Neuronal stem cell (in vitro differentiated cells): Measurements from ENCODE around the gene VTI1A.

Experiments used
- DNase-seq: peaks from one replicate; pipeline ENCODE4 v3.0.0-alpha.2; 2013; ENCODE audit warnings: low spot score
- H2AFZ ChIP-seq: one replicate; pipeline ENCODE4 v1.6.1; 2013; ENCODE audit warnings: mild to moderate bottlenecking, low read length, inconsistent platforms
- H2AK5ac ChIP-seq: 2 replicates; pipeline ENCODE4 v1.6.1; 2013; ENCODE audit warnings: low read depth, mild to moderate bottlenecking, inconsistent platforms, low read length, moderate library complexity, mixed read lengths
- H2BK120ac ChIP-seq: 2 replicates; pipeline ENCODE4 v1.6.1; 2013; ENCODE audit warnings: low read depth, mild to moderate bottlenecking, inconsistent platforms, low read length, moderate library complexity, mixed read lengths
- H2BK12ac ChIP-seq: one replicate; pipeline ENCODE4 v1.6.1; 2013; ENCODE audit warnings: low read length, inconsistent platforms
- H2BK15ac ChIP-seq: 2 replicates; pipeline ENCODE4 v1.6.1; 2013; ENCODE audit warnings: mild to moderate bottlenecking, low read length, inconsistent platforms, mixed read lengths
- H2BK5ac ChIP-seq: one replicate; pipeline ENCODE4 v1.6.1; 2013; ENCODE audit warnings: inconsistent platforms, mild to moderate bottlenecking, low read length, moderate library complexity
- H3K14ac ChIP-seq: one replicate; pipeline ENCODE4 v1.6.1; 2013; ENCODE audit warnings: low read length, inconsistent platforms
- H3K18ac ChIP-seq: 2 replicates; pipeline ENCODE4 v1.6.1; 2013; ENCODE audit warnings: low read length, inconsistent platforms
- H3K23ac ChIP-seq: 2 replicates; pipeline ENCODE4 v1.6.1; 2013; ENCODE audit warnings: low read depth, mild to moderate bottlenecking, mixed read lengths, low read length, inconsistent platforms; ENCODE audit not compliant: poor library complexity
- H3K27ac ChIP-seq: replicated peaks from 3 replicates; pipeline ENCODE4 v1.5.1; 2013; ENCODE audit warnings: low read length, inconsistent platforms
- H3K27me3 ChIP-seq, 3 experiments: 2 replicates each; pipeline ENCODE4 v1.6.1; 2013; ENCODE audit warnings: low read length in 3 of 3, mild to moderate bottlenecking in 2 of 3, inconsistent platforms in 1 of 3, low read depth in 1 of 3, mixed read lengths in 1 of 3, moderate library complexity in 1 of 3; ENCODE audit not compliant: control insufficient read depth in 3 of 3, insufficient read depth in 3 of 3
- H3K36me3 ChIP-seq, 2 donors: replicated peaks in 1 of 2; 2 replicates each; pipeline ENCODE4 v1.6.1; 2013; ENCODE audit warnings: low read length in 2 of 2; ENCODE audit not compliant: control insufficient read depth in 2 of 2, insufficient read depth in 2 of 2
- H3K4ac ChIP-seq: 2 replicates; pipeline ENCODE4 v1.6.1; 2013; ENCODE audit warnings: inconsistent platforms, mild to moderate bottlenecking, low read length, moderate library complexity
- H3K4me1 ChIP-seq, 2 donors: 1 replicate in 1 of 2; 2 replicates in 1 of 2; pipeline ENCODE4 v1.6.1; 2013; ENCODE audit warnings: low read length in 2 of 2, low read depth in 1 of 2; ENCODE audit not compliant: control insufficient read depth in 2 of 2, insufficient read depth in 1 of 2
- H3K4me2 ChIP-seq: one replicate; pipeline ENCODE4 v1.6.1; 2013; ENCODE audit warnings: mild to moderate bottlenecking, low read length, inconsistent platforms; ENCODE audit not compliant: insufficient read depth, poor library complexity, severe bottlenecking
- H3K4me3 ChIP-seq, 2 donors: 2 replicates each; pipeline ENCODE4 v1.5.1; 2013; ENCODE audit warnings: low read length in 2 of 2, mild to moderate bottlenecking in 2 of 2, inconsistent platforms in 1 of 2, moderate library complexity in 1 of 2
- H3K79me1 ChIP-seq: one replicate; pipeline ENCODE4 v1.6.1; 2013; ENCODE audit warnings: low read depth, mild to moderate bottlenecking, inconsistent platforms, low read length, moderate library complexity
- H3K9ac ChIP-seq: one replicate; pipeline ENCODE4 v1.6.1; 2013; ENCODE audit warnings: mild to moderate bottlenecking, low read depth, low read length, inconsistent platforms; ENCODE audit not compliant: poor library complexity
- H3K9me3 ChIP-seq, 2 donors: replicated peaks in 1 of 2; 2 replicates each; pipeline versions ENCODE3 to v1.6.1; 2013; ENCODE audit warnings: low read length in 2 of 2, mild to moderate bottlenecking in 2 of 2, inconsistent platforms in 1 of 2, low read depth in 1 of 2, mixed read lengths in 1 of 2, moderate library complexity in 1 of 2; ENCODE audit not compliant: control insufficient read depth in 2 of 2, insufficient read depth in 1 of 2
- H4K8ac ChIP-seq: one replicate; pipeline ENCODE4 v1.6.1; 2013; ENCODE audit warnings: low read depth, mild to moderate bottlenecking, inconsistent platforms, low read length, moderate library complexity
- H4K91ac ChIP-seq: one replicate; pipeline ENCODE4 v1.6.1; 2013; ENCODE audit warnings: low read length, low read depth, mild to moderate bottlenecking, inconsistent platforms; ENCODE audit not compliant: poor library complexity
- WGBS, 2 donors: extraction: QIAGEN DNeasy Blood & Tissue Kit; methylation state at CpG; one replicate each; pipeline ENCODE4 v1.1.7; 2013; ENCODE audit warnings: missing lambda C conversion rate in 2 of 2, mixed read lengths in 1 of 2; ENCODE audit not compliant: insufficient read length in 2 of 2, insufficient replicate concordance in 1 of 2; ENCODE audit errors: extremely low coverage in 2 of 2; 5-methylcytosine and 5-hydroxymethylcytosine counted together

VTI1A gene

GRCh38 chr10:112700215-112700671 lies 253.2 kb downstream of the VTI1A start:
- no peaks in the 10 kb centered on the region for H3K36me3 ChIP-seq

GRCh38 chr10:112701211-112701877 lies 254.3 kb downstream of the VTI1A start:
- Histone ChIP-seq H3K23ac (no peak overlapping the region), H3K4me1 (peaks cover 3 to 5% of the 10 kb centered on the region in 2 donors), H3K4me2 (no peak overlapping the region)

More at GRCh38 chr10:112700215-112700671, 253.2 kb downstream of the VTI1A start:
- Histone ChIP-seq H2BK120ac (no peak overlapping the region), H2AK5ac (no peak overlapping the region), H3K9ac (no peak overlapping the region), H2BK12ac (no peak overlapping the region), H4K8ac (no peak overlapping the region), H4K91ac (no peak overlapping the region), H3K9me3 (no peaks in the 10 kb centered on the region), H3K27ac (no peak overlapping the region), H3K4ac (no peak overlapping the region), H3K4me1 (peaks cover 3 to 5% of the 10 kb centered on the region in 2 donors), H3K14ac (no peak overlapping the region), H3K23ac (no peak overlapping the region), H3K27me3 (no peaks in the 10 kb centered on the region), H3K4me3 (no peak overlapping the region), H3K18ac (no peak overlapping the region), H2AFZ (no peak overlapping the region), H2BK15ac (no peak overlapping the region), H3K79me1 (no peaks in the 10 kb centered on the region), H3K4me2 (no peak overlapping the region), H2BK5ac (no peak overlapping the region)
- no peak for DNase-seq

GRCh38 chr10:112701878-112702255 lies 254.9 kb downstream of the VTI1A start:
- Histone ChIP-seq H2BK120ac (no peak overlapping the region), H2BK12ac (no peak overlapping the region), H2BK15ac (no peak overlapping the region), H3K79me1 (no peaks in the 10 kb centered on the region), H3K9me3 (no peaks in the 10 kb centered on the region), H2AK5ac (no peak overlapping the region), H3K27ac (no peak overlapping the region), H3K4ac (no peak overlapping the region), H3K36me3 (no peaks in the 10 kb centered on the region), H3K18ac (no peak overlapping the region), H3K4me3 (no peak overlapping the region), H4K91ac (no peak overlapping the region), H3K9ac (no peak overlapping the region), H3K27me3 (no peaks in the 10 kb centered on the region), H2AFZ (no peak overlapping the region), H3K4me1 (peaks cover under 1 to 5% of the 10 kb centered on the region in 2 donors), H3K23ac (no peak overlapping the region), H4K8ac (no peak overlapping the region), H2BK5ac (no peak overlapping the region), H3K4me2 (no peak overlapping the region), H3K14ac (no peak overlapping the region)
- DNase-seq: no peak
- no CpG with 5 or more reads among the region's 2 CpGs for WGBS, 2 donors

More at GRCh38 chr10:112701211-112701877, 254.3 kb downstream of the VTI1A start:
- Histone ChIP-seq H2BK15ac (no peak overlapping the region), H3K79me1 (no peaks in the 10 kb centered on the region), H3K4me3 (no peak overlapping the region), H3K14ac (no peak overlapping the region), H4K91ac (no peak overlapping the region), H3K18ac (no peak overlapping the region), H3K36me3 (no peaks in the 10 kb centered on the region), H3K27ac (no peak overlapping the region), H2BK120ac (no peak overlapping the region), H3K9ac (no peak overlapping the region), H4K8ac (no peak overlapping the region), H3K4ac (no peak overlapping the region), H3K27me3 (no peaks in the 10 kb centered on the region), H2AFZ (no peak overlapping the region), H2BK5ac (no peak overlapping the region), H2AK5ac (no peak overlapping the region), H3K9me3 (no peaks in the 10 kb centered on the region), H2BK12ac (no peak overlapping the region)
- DNase-seq: no peak
- no CpG with 5 or more reads among the region's 4 CpGs for WGBS, 2 donors

- no peaks in the 10 kb centered on the region for H3K9me3 ChIP-seq
- H3K14ac ChIP-seq: peak overlapping the region; percentile 10
- no peak overlapping the region for H2BK5ac ChIP-seq
- no peak overlapping the region for H2AK5ac ChIP-seq
- no peaks in the 10 kb centered on the region for H3K36me3 ChIP-seq
- H3K4me2 ChIP-seq: no peak overlapping the region
- no peak overlapping the region for H3K27ac ChIP-seq
- peaks cover 11 to 12% of the 10 kb centered on the region in 2 donors for H3K4me1 ChIP-seq
- no peak overlapping the region for H3K18ac ChIP-seq
- no peak overlapping the region for H3K4ac ChIP-seq
- no peaks in the 10 kb centered on the region for H3K27me3 ChIP-seq
- H4K8ac ChIP-seq: no peak overlapping the region
- H3K4me3 ChIP-seq: no peak overlapping the region
- no peak overlapping the region for H3K23ac ChIP-seq
- H3K9ac ChIP-seq: no peak overlapping the region
- H2BK12ac ChIP-seq: no peak overlapping the region
- DNase-seq: no peak
- H4K91ac ChIP-seq: no peak overlapping the region
- WGBS, 2 donors: no CpG with 5 or more reads among the region's 6 CpGs
- no peak overlapping the region for H2AFZ ChIP-seq
- no peaks in the 10 kb centered on the region for H3K79me1 ChIP-seq
- no peak overlapping the region for H2BK15ac ChIP-seq
- H2BK120ac ChIP-seq: no peak overlapping the region
These were observed 259.6 kb downstream of the VTI1A start for GRCh38 chr10:112706577-112706976.
